Dermis blood vessel endothelial cell (primary cell): Measurements from ENCODE around the gene DOCK1. TPM values are rescaled to one million over a fixed set of nuclear protein-coding genes. Genes with fewer than 3 reads are reported as not detected.
A peak's percentile ranks its signal among the peaks of the same experiment; 100 is the strongest.

Source experiments
- DNase-seq: peaks from one replicate; pipeline ENCODE4 v3.0.0; 2010
- total RNA-seq: library from RNA; depleted of rRNA; stranded (reverse); fragments of >200 nt; gene quantifications from 2 replicates; pipeline ENCODE4 v1.2.3, GENCODE V29; 2014

The DOCK1 gene
- total RNA-seq, 1 donor from 2014 or later, result 124 TPM

GRCh38 chr10:127190427-127190826 lies 285.2 kb downstream of the DOCK1 start:
- no peak for DNase-seq

GRCh38 chr10:127193125-127193524 lies 287.9 kb downstream of the DOCK1 start:
- DNase-seq, result no peak

- no peak for DNase-seq
These were observed 288.9 kb downstream of the DOCK1 start for GRCh38 chr10:127194111-127194510.

- DNase-seq, result no peak
These were observed 289.4 kb downstream of the DOCK1 start for GRCh38 chr10:127194599-127194998.

GRCh38 chr10:127195041-127195506 lies 289.8 kb downstream of the DOCK1 start:
- peak; percentile 12 for DNase-seq

- peak; percentile 51 for DNase-seq
These were observed 290.5 kb downstream of the DOCK1 start for GRCh38 chr10:127195571-127196281.

GRCh38 chr10:127196282-127197153 lies 291.3 kb downstream of the DOCK1 start, which contains the start of gene INSYN2A:
INSYN2A (minus strand) TSS chr10:127196591; CDS start chr10:127176395, 20,196 bp downstream.
- peak; percentile 64 for DNase-seq

- DNase-seq, result no peak
These were observed 291.9 kb downstream of the DOCK1 start for GRCh38 chr10:127197154-127197432.

- peak; percentile 7 for DNase-seq
These were observed 293.1 kb downstream of the DOCK1 start for GRCh38 chr10:127198307-127198706.

GRCh38 chr10:127198721-127199120 lies 293.5 kb downstream of the DOCK1 start:
- DNase-seq, result no peak

- DNase-seq, result no peak
These were observed 295.4 kb downstream of the DOCK1 start for GRCh38 chr10:127200646-127201045.

GRCh38 chr10:127203067-127203466 lies 297.8 kb downstream of the DOCK1 start:
- DNase-seq, result no peak

- no peak for DNase-seq
These were observed 301.9 kb downstream of the DOCK1 start for GRCh38 chr10:127207081-127207480.

- no peak for DNase-seq
These were observed 305.8 kb downstream of the DOCK1 start for GRCh38 chr10:127210936-127211466.

GRCh38 chr10:127215866-127216265 lies 310.6 kb downstream of the DOCK1 start:
- DNase-seq, result no peak

GRCh38 chr10:127216274-127216673 lies 311.0 kb downstream of the DOCK1 start:
- DNase-seq, result no peak

- DNase-seq, result no peak
These were observed 311.6 kb downstream of the DOCK1 start for GRCh38 chr10:127216786-127217185.

- DNase-seq, result no peak
These were observed 313.4 kb downstream of the DOCK1 start for GRCh38 chr10:127218658-127219057.

- no peak for DNase-seq
These were observed 316.1 kb downstream of the DOCK1 start for GRCh38 chr10:127221281-127221680.

GRCh38 chr10:127227027-127227426 lies 321.8 kb downstream of the DOCK1 start:
- DNase-seq, result no peak

GRCh38 chr10:127227663-127228062 lies 322.4 kb downstream of the DOCK1 start:
- no peak for DNase-seq

GRCh38 chr10:127228195-127228787 lies 323.1 kb downstream of the DOCK1 start:
- DNase-seq, result peak; percentile 2

GRCh38 chr10:127234306-127234800 lies 329.1 kb downstream of the DOCK1 start:
- DNase-seq, result no peak
